Fibroblast of lung (primary cell): ENCODE measurements around the gene DUSP21. TPM values are rescaled to one million over a fixed set of nuclear protein-coding genes. Genes with fewer than 3 reads are reported as not detected.
"Not testable (repeated sequence)": the region's sequence is repeated elsewhere in the genome, so short reads cannot be mapped to it uniquely, and the experiment has no call there.

Experiments
- DNase-seq, 2 donors: peaks; one replicate each; pipeline versions ENCODE4 v3.0.0 to v3.0.0-alpha.2; 2010; ENCODE audit warnings: low read depth in 2 of 2
- H2AFZ ChIP-seq: 2 replicates; pipeline ENCODE4 v1.5.1; 2012; ENCODE audit warnings: low read length, control low read depth, inconsistent platforms
- H3K27ac ChIP-seq: 2 replicates; pipeline ENCODE4 v1.5.1; 2011; ENCODE audit warnings: low read length, control low read depth; ENCODE audit not compliant: insufficient read depth
- H3K27me3 ChIP-seq: 2 replicates; pipeline ENCODE4 v1.5.1; 2011; ENCODE audit warnings: mild to moderate bottlenecking, low read length; ENCODE audit not compliant: control insufficient read depth, insufficient read depth
- H3K36me3 ChIP-seq: 2 replicates; pipeline ENCODE4 v1.5.1; 2011; ENCODE audit warnings: low read length; ENCODE audit not compliant: control insufficient read depth, insufficient read depth
- H3K4me1 ChIP-seq: 2 replicates; pipeline ENCODE4 v1.5.1; 2011; ENCODE audit warnings: low read length; ENCODE audit not compliant: control insufficient read depth, insufficient read depth; ENCODE audit errors: extremely low read depth
- H3K4me2 ChIP-seq: 2 replicates; pipeline ENCODE4 v1.5.1; 2011; ENCODE audit warnings: low read length, control low read depth; ENCODE audit not compliant: insufficient read depth; ENCODE audit errors: extremely low read depth
- H3K4me3 ChIP-seq, 4 experiments: fragments of 200-600 bp in 1 of 4; sonication (generic) in 1 of 4; replicated peaks in 1 of 4; 2 replicates each; pipeline ENCODE4 v1.5.1; 2011 to 2016; ENCODE audit warnings: low read length in 4 of 4, low read depth in 3 of 4, mild to moderate bottlenecking in 3 of 4, control low read depth in 2 of 4, inconsistent platforms in 1 of 4, mixed read lengths in 1 of 4; ENCODE audit not compliant: insufficient read depth in 1 of 4; ENCODE audit errors: control extremely low read depth in 1 of 4
- H3K79me2 ChIP-seq: 2 replicates; pipeline ENCODE4 v1.5.1; 2012; ENCODE audit warnings: mild to moderate bottlenecking, low read length, inconsistent platforms; ENCODE audit not compliant: control insufficient read depth, insufficient read depth
- H3K9ac ChIP-seq: 2 replicates; pipeline ENCODE4 v1.5.1; 2011; ENCODE audit warnings: mild to moderate bottlenecking, low read length, control low read depth; ENCODE audit not compliant: insufficient read depth
- H3K9me3 ChIP-seq: 2 replicates; pipeline ENCODE4 v1.5.1; 2012; ENCODE audit warnings: low read depth, low read length; ENCODE audit not compliant: control insufficient read depth, insufficient read depth
- H4K20me1 ChIP-seq: 2 replicates; pipeline ENCODE4 v1.5.1; 2011; ENCODE audit warnings: low read length; ENCODE audit not compliant: control insufficient read depth, insufficient read depth; ENCODE audit errors: extremely low read depth
- CTCF ChIP-seq, 2 donors: IDR thresholded peaks in 1 of 2; conservative IDR thresholded peaks in 1 of 2; 1 replicate in 1 of 2; 2 replicates in 1 of 2; pipeline ENCODE4 v1.5.1; 2011 to 2012; ENCODE audit warnings: low read length in 2 of 2, control low read depth in 1 of 2, inconsistent platforms in 1 of 2, low read depth in 1 of 2, mild to moderate bottlenecking in 1 of 2
- EZH2 ChIP-seq: IDR thresholded peaks from 2 replicates; pipeline ENCODE4 v1.5.1; 2012; ENCODE audit warnings: low read length, control low read depth, mild to moderate bottlenecking; ENCODE audit errors: missing control alignments
- polyA plus RNA-seq, 2 donors: library from polyadenylated mRNA; depleted of rRNA in 1 of 2; stranded (reverse) in 1 of 2; unstranded in 1 of 2; fragments of >200 nt; gene quantifications; 2 replicates each; pipeline ENCODE4 v1.2.1, GENCODE V29; 2011 to 2012; ENCODE audit warnings: missing spikeins in 1 of 2
- total RNA-seq: library from RNA; depleted of rRNA; stranded (reverse); fragments of >200 nt; gene quantifications from 2 replicates; pipeline ENCODE4 v1.2.1, GENCODE V29; 2014

The DUSP21 gene
- total and polyA plus RNA-seq, 2 donors (not counting 1 experiment from before 2014, with no cell fraction given), result not detected

DNA sequence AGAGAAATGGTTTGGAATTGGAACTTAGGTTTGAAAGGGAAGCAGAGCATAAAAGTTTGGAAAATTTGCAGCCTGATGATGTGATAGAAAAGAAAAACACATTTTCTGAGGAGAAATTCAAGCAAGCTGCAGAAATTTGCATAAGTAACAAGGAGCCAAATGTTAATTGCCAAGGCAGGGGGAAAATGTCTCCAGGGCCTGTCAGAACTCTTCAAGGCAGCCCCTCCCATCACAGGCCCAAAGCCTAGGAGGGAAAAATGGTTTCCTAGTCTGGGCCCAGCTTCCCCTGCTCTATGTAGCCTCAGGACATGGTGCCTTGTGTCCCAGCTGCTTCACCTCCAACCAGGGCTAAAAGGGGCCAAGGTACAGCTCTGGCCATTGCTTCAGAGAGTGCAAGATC, 21.2 kb upstream of the DUSP21 start:
- H3K27ac ChIP-seq, result no peak overlapping the region
- H2AFZ ChIP-seq, result no peak overlapping the region
- H3K9ac ChIP-seq, result no peak overlapping the region
- no peak for DNase-seq
- H4K20me1 ChIP-seq, result no peaks in the 10 kb centered on the region
- no peaks in the 10 kb centered on the region for H3K27me3 ChIP-seq
- TF ChIP-seq CTCF (conservative IDR thresholded peaks at IDR 0.05 in 1 of 2, IDR thresholded peaks at IDR 0.05 in 1 of 2; ENCODE audit: low read depth in 1 of 2, low read length in 2 of 2), result no peak
- TF ChIP-seq EZH2, result no peak
- no peak overlapping the region for H3K4me3 ChIP-seq
- no peaks in the 10 kb centered on the region for H3K79me2 ChIP-seq
- H3K4me1 ChIP-seq, result no peaks in the 10 kb centered on the region
- H3K4me2 ChIP-seq, result no peak overlapping the region
- no peaks in the 10 kb centered on the region for H3K9me3 ChIP-seq
- H3K36me3 ChIP-seq, result no peaks in the 10 kb centered on the region

- H3K9ac ChIP-seq, H2AFZ ChIP-seq, H3K9me3 ChIP-seq, H3K79me2 ChIP-seq, H3K27ac ChIP-seq, H3K4me3 ChIP-seq, H3K4me2 ChIP-seq, H4K20me1 ChIP-seq, H3K4me1 ChIP-seq, DNase-seq, H3K36me3 ChIP-seq, H3K27me3 ChIP-seq: not testable (repeated sequence)
Observed at GRCh38 chrX:44823193-44823592, 20.6 kb upstream of the DUSP21 start.

DNA sequence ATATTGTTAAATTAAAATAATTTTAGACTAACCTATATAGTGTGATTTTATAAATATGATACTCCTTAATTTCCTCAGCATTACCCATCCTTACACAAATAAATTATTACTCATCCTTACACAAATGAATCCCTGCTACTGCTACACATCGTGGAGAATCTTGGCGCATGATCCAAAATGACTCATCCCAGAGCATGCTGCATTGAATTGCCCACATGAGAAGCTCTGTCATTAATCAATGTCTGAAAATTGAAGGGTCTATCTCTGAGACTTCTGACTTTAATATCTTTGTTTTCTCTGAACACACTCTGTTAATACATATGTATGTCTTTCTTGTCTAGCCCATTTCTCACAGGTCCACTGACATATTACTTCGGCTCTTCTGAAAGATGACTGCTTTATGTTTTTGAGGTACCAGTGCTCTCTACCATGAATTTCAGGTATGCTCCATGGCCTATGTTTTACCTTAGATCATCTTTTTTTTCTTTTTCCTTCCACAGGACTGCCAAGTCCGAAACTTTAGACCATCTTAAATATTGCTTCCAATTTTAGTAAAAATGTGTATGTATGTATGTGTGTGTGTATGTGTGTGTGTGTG, 15.7 kb upstream of the DUSP21 start:
- H3K79me2 ChIP-seq, result no peaks in the 10 kb centered on the region
- no peak overlapping the region for H3K4me2 ChIP-seq
- H3K27ac ChIP-seq, result no peak overlapping the region
- no peaks in the 10 kb centered on the region for H3K4me1 ChIP-seq
- no peaks in the 10 kb centered on the region for H3K9me3 ChIP-seq
- peak; percentile 88 to 92 for DNase-seq
- H3K9ac ChIP-seq, result no peak overlapping the region
- no peak overlapping the region for H2AFZ ChIP-seq
- TF ChIP-seq EZH2 (no peak), CTCF (conservative IDR thresholded peaks at IDR 0.05 in 1 of 2, IDR thresholded peaks at IDR 0.05 in 1 of 2; ENCODE audit: low read depth in 1 of 2, low read length in 2 of 2) (no peak)
- no peak overlapping the region for H3K4me3 ChIP-seq
- no peaks in the 10 kb centered on the region for H3K36me3 ChIP-seq
- H3K27me3 ChIP-seq, result no peaks in the 10 kb centered on the region
- H4K20me1 ChIP-seq, result no peaks in the 10 kb centered on the region
